Measurements from ENCODE around the gene GRK5.

- TF ChIP-seq CTCF (IDR thresholded peaks at IDR 0.05 in 4 of 5, conservative IDR thresholded peaks at IDR 0.05 in 1 of 5): peak; percentile 76 to 98 (median 93)
- TF ChIP-seq POLR2A (IDR thresholded peaks at IDR 0.05): no peak
These were observed 238.1 kb downstream of the GRK5 start for GRCh38 chr10:119445311-119445934.
